Germinal center (tissue), 1 donor: ENCODE measurements around the gene SPRY2.
"Not testable (repeated sequence)": the region's sequence is repeated elsewhere in the genome, so short reads cannot be mapped to it uniquely, and the experiment has no call there.

ENCODE experiments used
- DNase-seq: peaks from one replicate; pipeline ENCODE4 v3.0.0; 2012; ENCODE audit warnings: mixed read lengths, low spot score

Gene SPRY2, protein sequence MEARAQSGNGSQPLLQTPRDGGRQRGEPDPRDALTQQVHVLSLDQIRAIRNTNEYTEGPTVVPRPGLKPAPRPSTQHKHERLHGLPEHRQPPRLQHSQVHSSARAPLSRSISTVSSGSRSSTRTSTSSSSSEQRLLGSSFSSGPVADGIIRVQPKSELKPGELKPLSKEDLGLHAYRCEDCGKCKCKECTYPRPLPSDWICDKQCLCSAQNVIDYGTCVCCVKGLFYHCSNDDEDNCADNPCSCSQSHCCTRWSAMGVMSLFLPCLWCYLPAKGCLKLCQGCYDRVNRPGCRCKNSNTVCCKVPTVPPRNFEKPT

GRCh38 chr13:80341101-80341755 lies at the start of gene SPRY2:
Gene SPRY2, minus strand, starts transcription at chr13:80341126. Its CDS starts 3,421 bp downstream, at chr13:80337705.
- peak; percentile 44 for DNase-seq

DNA sequence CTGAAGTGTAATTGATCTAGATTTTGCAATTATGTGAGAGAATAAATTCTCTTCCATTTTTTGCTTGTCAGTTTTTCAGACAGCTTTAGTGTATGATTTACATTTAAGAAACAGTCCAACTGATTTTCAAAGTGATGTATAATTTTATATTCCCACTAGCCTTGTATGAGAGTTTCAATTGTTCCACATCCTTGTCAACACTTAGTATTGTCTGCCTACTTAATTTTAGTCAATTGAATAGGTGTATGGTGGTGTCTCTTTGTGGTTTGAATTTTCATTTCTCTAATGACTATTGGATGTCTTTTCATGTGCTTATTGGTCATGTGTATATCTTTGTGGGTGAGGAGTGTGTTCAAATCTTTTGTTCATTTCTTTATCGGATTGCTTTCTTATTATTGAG lies 49.4 kb upstream of the SPRY2 start:
- no peak for DNase-seq

DNA sequence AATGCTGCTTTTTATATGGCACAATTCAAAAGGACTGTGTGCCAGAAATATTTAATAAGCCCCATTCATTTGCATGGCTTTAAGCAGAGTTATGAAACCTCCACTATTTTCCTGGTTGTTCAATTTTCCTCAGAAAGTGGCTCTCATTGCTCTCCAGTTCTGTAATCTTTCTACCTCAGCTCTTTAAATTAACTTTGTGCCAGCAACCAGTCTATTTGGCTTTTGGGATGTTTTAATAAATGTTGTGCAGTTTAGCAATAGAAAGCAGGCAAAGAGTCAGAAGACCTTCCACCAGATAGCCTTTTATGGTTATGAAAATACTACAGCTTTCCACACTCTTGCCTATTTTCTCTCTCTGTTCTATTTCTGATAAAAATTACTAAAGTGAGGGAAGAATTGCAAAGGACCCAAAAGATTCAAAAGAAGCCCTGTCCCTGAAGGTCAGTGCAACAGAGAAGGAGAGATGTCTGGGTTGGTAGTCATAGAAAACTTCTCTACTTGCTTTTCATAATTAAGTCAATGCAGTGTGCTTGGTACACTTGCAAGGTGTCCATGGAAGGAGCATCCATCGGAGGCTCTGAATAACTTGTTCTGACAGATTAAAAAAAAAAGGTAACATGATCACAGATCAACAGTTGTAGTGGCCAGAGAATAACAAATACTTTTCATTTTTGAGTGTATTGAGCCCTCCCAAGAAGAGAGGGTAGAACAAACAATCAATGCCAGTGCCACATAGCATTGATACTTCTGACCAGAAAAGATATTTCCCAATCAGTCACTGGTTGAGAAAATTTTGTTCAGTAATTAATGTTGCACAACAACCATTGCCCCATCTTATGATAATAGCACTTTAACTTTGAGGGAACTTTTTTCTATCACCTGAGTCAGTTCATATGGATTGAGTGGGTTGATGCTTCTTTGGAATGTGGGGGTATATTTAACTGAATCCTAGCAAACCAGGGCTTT lies 48.4 kb upstream of the SPRY2 start:
- DNase-seq, result no peak

DNA sequence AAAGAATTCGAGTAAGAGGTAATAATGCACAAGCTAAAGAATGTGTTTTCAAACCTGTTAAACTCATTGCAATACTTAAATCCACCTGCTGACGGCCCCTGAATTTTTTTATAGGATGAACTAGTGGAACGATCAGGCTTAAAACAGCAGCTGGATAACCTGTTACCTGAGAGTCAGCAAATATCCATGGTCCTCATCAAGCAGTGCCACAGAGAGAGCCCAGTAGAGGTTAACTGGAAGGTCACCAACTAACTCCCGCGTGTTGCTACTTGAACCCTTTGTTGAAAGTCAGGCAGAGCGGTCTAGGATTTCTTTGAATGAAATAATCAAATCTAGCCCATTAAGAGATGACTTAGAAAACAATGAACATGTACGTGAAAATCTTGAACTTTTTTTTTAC lies 47.6 kb upstream of the SPRY2 start:
- no peak for DNase-seq

- no peak for DNase-seq
Measured at GRCh38 chr13:80386592-80386991, 45.7 kb upstream of the SPRY2 start.

GRCh38 chr13:80386002-80386401 lies 45.1 kb upstream of the SPRY2 start:
- no peak for DNase-seq

GRCh38 chr13:80382576-80382975 lies 41.6 kb upstream of the SPRY2 start:
- no peak for DNase-seq

- no peak for DNase-seq
Measured at GRCh38 chr13:80379245-80379644, 38.3 kb upstream of the SPRY2 start.

- no peak for DNase-seq
Measured at GRCh38 chr13:80376554-80376953, 35.6 kb upstream of the SPRY2 start.

- DNase-seq, result no peak
Measured at GRCh38 chr13:80374901-80375300, 34.0 kb upstream of the SPRY2 start.

- no peak for DNase-seq
Measured at GRCh38 chr13:80374444-80374843, 33.5 kb upstream of the SPRY2 start.

DNA sequence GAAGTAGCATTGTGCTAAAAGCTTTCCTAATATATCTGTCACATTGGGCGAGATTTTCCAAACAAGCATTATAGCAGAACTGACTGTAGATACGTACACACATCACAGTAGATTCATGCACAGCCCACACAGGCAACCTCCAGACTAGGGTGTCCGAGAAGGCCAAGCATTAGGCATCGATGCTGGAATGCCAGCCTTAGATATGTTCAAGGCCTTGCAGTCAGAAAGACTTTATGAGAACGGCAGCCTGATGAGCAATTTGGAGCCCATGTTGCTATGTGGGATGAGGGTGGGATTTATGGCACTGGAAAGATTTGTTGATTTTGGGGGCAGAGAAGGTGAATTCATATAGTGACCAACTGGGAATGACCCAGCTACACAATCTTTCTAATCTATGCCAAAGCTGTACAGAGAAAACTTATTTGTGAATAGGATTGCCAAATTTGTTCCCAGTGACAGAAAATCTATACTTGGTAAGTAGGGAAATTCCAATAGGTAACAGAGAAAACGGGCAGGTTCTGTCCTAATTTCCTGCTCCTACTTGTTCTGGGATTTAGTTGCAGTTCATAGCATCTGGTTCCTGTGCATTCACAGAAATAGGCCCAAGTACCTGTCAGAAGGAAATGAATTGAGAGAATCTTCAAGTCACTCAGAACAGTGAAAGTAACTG lies 31.0 kb upstream of the SPRY2 start:
- no peak for DNase-seq

- no peak for DNase-seq
Measured at GRCh38 chr13:80367473-80367872, 26.5 kb upstream of the SPRY2 start.

GRCh38 chr13:80363890-80364503 lies 23.1 kb upstream of the SPRY2 start:
- no peak for DNase-seq

GRCh38 chr13:80362481-80362880 lies 21.6 kb upstream of the SPRY2 start:
- no peak for DNase-seq

DNA sequence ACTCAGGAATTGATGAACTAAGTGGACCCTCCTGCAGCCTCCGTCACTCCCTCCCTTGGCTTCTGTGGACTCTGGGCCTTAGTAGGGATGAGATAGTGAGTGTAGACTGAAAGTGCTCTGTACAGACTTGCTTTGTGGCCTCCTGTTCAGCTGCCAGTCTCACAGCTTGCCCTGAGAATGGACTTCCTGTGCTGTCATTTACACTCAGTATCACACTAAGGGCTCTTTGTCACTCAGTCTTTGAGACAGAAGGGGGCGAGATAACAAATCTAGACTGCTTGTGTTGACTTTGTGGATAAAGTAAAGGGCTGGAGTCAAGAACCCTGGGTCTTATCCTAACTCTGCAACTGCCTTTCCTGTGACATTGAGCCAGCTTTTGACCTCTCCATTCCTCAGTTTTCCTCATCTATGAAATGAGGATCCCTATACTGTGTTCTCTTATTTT lies 21.0 kb upstream of the SPRY2 start:
- no peak for DNase-seq

DNA sequence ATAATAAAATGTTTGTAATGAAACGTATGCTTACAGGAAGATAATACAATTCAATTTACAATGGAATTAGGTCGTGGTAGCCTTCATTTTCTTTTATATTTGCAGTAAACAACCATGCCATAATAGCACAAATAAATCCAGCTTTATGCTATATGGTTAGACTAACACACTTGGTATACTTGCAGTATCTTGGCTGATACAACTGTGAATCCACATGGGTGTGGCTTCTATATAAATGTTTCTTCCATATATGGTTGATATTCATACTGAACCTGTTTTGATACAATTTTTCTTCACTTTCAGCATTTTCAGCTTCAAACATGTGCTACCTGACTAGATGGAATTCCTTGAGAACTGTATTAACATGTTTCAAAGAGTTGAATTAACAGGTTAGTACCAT lies 20.4 kb upstream of the SPRY2 start:
- no peak for DNase-seq

DNA sequence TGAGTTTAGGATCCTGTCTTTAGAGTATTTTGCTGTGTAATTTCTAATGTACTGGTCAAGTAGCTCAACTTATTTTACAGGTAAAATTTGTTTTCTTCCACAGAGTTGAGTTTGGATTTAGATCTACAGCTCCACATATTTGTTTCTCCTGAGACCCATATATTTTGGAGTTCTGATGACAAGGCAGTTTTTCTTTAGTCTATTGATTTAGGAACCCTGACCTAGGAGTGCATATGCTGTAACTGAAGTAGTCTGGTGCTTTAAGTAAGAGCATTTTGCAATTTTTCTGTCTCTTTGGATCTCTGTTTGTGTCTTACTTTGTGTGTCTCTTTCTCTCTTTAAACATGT lies 19.5 kb upstream of the SPRY2 start:
- no peak for DNase-seq

GRCh38 chr13:80359778-80360452 lies 19.0 kb upstream of the SPRY2 start:
- DNase-seq, result no peak

DNA sequence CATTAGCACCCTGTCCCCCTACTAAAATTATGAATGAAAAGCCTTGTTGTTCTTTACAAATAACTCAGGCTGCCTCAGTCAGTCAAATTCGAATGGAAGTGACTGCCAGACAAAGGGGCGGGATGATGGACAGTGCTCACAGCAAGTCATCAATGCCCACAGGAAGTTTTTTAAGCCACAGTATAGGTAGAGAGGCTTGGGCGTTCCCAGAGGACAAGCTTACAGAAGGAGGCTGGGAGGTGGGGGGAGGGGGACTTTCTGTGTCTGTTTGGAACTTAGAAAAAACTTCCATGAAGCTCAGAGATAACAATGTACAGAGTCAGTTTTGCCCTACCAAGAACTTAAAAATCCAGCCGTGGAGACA lies 18.5 kb upstream of the SPRY2 start:
- no peak for DNase-seq

DNA sequence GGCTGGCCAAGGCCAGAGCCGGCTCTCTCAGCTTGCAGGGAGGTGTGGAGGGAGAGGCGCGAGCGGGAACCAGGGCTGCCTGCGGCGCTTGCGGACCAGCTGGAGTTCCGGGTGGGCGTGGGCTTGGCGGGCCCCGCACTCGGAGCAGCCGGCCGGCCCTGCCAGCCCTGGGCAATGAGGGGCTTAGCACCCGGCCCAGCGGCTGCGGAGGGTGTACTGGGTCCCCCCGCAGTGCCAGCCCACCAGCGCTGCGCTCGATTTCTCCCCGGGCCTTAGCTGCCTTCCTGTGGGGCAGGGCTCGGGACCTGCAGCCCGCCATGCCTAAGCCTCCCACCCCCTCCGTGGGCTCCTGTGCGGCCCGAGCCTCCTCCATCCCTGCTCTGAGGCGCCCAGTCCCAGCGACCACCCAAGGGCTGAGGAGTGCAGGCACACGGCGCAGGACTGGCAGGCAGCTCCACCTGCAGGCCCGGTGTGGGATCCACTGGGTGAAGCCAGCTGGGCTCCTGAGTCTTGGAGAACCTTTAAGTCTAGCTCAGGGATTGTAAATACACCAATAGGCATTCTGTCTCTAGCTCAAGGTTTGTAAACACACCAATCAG lies 14.7 kb upstream of the SPRY2 start:
- not testable (repeated sequence) for DNase-seq
